Esophagus squamous epithelium (tissue), 5 donors: Measurements from ENCODE around the gene TRPT1. TPM values are rescaled to one million over a fixed set of nuclear protein-coding genes. Genes with fewer than 3 reads are reported as not detected.

Experiments used
- DNase-seq: peaks from one replicate; lab custom pipeline; 2025; lab: John Stamatoyannopoulos, UW
- H3K27ac ChIP-seq, 4 donors: fragments of 200-600 bp; sonication (generic); one replicate each; pipeline ENCODE4 v1.5.1; 2016 to 2019; ENCODE audit warnings: mild to moderate bottlenecking in 1 of 4
- H3K27me3 ChIP-seq, 4 donors: fragments of 200-600 bp; sonication (generic); 1 replicate in 3 of 4; 2 replicates in 1 of 4; pipeline versions ENCODE4 v1.5.1 to v1.6.0; 2017 to 2021; ENCODE audit warnings: antibody characterized with exemption in 1 of 4
- H3K36me3 ChIP-seq, 3 donors: fragments of 200-600 bp; sonication (generic); one replicate each; pipeline ENCODE4 v1.5.1; 2016 to 2019
- H3K4me1 ChIP-seq, 3 donors: fragments of 200-600 bp; sonication (generic); one replicate each; pipeline ENCODE4 v1.5.1; 2017 to 2019
- H3K4me3 ChIP-seq, 4 donors: fragments of 200-600 bp; sonication (generic); 1 replicate in 3 of 4; 2 replicates in 1 of 4; pipeline ENCODE4 v1.5.1; 2016 to 2019; ENCODE audit warnings: mild to moderate bottlenecking in 2 of 4, moderate library complexity in 1 of 4
- H3K9me3 ChIP-seq, 3 donors: fragments of 200-600 bp; sonication (generic); one replicate each; pipeline ENCODE4 v1.5.1; 2016 to 2019
- POLR2A ChIP-seq, 4 donors: fragments of 450-650 bp; IDR thresholded peaks; one replicate each; pipeline ENCODE4 v1.6.1; 2017; ENCODE audit warnings: antibody characterized with exemption in 4 of 4, mild to moderate bottlenecking in 4 of 4, moderate library complexity in 3 of 4
- WGBS, 2 donors: methylation state at CpG; one replicate each; pipeline ENCODE4 v1.1.5; 2018; 5-methylcytosine and 5-hydroxymethylcytosine counted together
- intact Hi-C: fragments of 100-400 bp; cut with DNase I; formaldehyde crosslinking; loops from one replicate; pipeline ENCODE4 v1.15.0; 2022
- total RNA-seq, 4 donors: library from RNA; depleted of rRNA; stranded (reverse); fragments of >200 nt; gene quantifications; one replicate each; pipeline ENCODE4 v1.1.0, GENCODE V29; 2016
- TF ChIP-seq, protein P1 (sequence below), 6 experiments: fragments of 450-650 bp in 4 of 6; fragments of 200-600 bp in 2 of 6; sonication (generic) in 2 of 6; IDR thresholded peaks; one replicate each; pipeline ENCODE4 v1.5.1; 2016 to 2019; ENCODE audit warnings: antibody characterized with exemption in 6 of 6, mild to moderate bottlenecking in 4 of 6, moderate library complexity in 4 of 6
- donor health status: DM: yes; HTN: yes; CAD: no.

TRPT1 gene
- total RNA-seq, 4 donors from 2014 or later, result 23.9 to 68.7 (median 45.8) TPM

- intact Hi-C loops, result no loop called here
- Histone ChIP-seq H3K27ac (peak overlapping the region; percentile 90 to 97 (median 93)), H3K4me3 (peak overlapping the region; percentile 60 to 91 (median 84)), H3K36me3 (peaks cover 0 to 12% (median 0%) of the 10 kb centered on the region in 3 donors), H3K4me1 (peaks cover 26 to 88% (median 39%) of the 10 kb centered on the region in 3 donors), H3K27me3 (no peaks in the 10 kb centered on the region), H3K9me3 (no peaks in the 10 kb centered on the region)
- TF ChIP-seq, protein P1, sequence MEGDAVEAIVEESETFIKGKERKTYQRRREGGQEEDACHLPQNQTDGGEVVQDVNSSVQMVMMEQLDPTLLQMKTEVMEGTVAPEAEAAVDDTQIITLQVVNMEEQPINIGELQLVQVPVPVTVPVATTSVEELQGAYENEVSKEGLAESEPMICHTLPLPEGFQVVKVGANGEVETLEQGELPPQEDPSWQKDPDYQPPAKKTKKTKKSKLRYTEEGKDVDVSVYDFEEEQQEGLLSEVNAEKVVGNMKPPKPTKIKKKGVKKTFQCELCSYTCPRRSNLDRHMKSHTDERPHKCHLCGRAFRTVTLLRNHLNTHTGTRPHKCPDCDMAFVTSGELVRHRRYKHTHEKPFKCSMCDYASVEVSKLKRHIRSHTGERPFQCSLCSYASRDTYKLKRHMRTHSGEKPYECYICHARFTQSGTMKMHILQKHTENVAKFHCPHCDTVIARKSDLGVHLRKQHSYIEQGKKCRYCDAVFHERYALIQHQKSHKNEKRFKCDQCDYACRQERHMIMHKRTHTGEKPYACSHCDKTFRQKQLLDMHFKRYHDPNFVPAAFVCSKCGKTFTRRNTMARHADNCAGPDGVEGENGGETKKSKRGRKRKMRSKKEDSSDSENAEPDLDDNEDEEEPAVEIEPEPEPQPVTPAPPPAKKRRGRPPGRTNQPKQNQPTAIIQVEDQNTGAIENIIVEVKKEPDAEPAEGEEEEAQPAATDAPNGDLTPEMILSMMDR (IDR thresholded peaks at IDR 0.05), result no peak
- peak in 2 of 4 donors; percentile 9 to 17 for TF ChIP-seq POLR2A (IDR thresholded peaks at IDR 0.05)
- WGBS, 2 donors, result 40% methylated on average over 1 of the region's 26 CpGs; no CpG with 5 or more reads in 1 of the 2 donors
- no peak for DNase-seq
Measured at GRCh38 chr11:64226507-64227051, 593 bp upstream of the TRPT1 start.

DNA sequence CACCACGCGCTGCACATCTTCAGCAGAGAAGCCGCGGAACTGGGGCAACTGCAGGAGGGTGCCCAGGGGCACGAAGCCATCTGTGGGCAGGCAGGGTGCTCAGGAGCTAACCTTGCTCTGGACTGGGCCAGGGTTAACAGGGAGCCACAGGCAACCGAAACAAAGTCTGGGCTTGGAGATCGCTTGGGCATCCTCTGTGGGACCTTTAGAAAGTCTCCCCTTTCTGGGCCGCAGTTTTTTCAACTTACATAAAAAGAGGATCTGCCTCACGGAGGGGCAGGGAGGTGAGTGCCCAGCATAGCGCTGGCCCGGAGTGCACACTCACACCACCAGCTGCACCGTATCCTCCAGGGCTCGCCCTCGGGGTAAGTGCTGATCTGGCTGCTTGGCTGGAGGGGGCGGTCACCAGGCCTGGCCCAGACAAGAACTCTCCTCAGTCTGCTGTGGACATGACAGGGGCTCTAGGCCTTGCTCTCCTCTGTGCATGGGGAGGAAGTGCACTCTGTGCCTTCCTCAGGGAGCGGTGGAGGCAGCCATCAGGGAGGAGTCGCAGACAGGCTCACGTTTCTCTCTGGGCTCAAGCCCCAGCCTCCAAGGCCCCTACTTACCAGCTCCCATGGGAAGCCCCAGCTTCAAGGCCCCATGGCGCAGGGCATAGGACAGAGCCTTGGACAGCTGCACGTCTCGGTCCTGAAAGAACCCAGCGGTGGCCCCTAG is 937 bp downstream of the TRPT1 start:
- Histone ChIP-seq H3K4me1 (peaks cover 26 to 76% (median 31%) of the 10 kb centered on the region in 3 donors), H3K36me3 (peaks cover 0 to 27% (median 6%) of the 10 kb centered on the region in 3 donors), H3K27me3 (no peaks in the 10 kb centered on the region), H3K9me3 (no peaks in the 10 kb centered on the region), H3K27ac (peak overlapping the region; percentile 90 to 97 (median 93)), H3K4me3 (peak overlapping the region; percentile 60 to 91 (median 84))
- TF ChIP-seq POLR2A (IDR thresholded peaks at IDR 0.05), result no peak
- TF ChIP-seq, protein P1 (IDR thresholded peaks at IDR 0.05), result no peak
- intact Hi-C loops, result no loop called here
- DNase-seq, result no peak
- WGBS, 2 donors, result 56 to 85% methylated on average over 6 to 8 of the region's 22 CpGs

- intact Hi-C loops, result no loop called here
- Histone ChIP-seq H3K9me3 (no peaks in the 10 kb centered on the region), H3K4me1 (peaks cover 24 to 68% (median 26%) of the 10 kb centered on the region in 3 donors), H3K36me3 (peaks cover 0 to 34% (median 6%) of the 10 kb centered on the region in 3 donors), H3K27ac (peak overlapping the region in 2 of 4 donors; percentile 2 to 4), H3K4me3 (no peak overlapping the region), H3K27me3 (no peaks in the 10 kb centered on the region)
- TF ChIP-seq, protein P1 (IDR thresholded peaks at IDR 0.05), result no peak
- no peak for TF ChIP-seq POLR2A (IDR thresholded peaks at IDR 0.05)
- WGBS, 2 donors, result 76 to 85% methylated on average over 3 of the region's 17 CpGs
- DNase-seq, result no peak
Measured at GRCh38 chr11:64224151-64224890, 1.7 kb downstream of the TRPT1 start.

- no peak for TF ChIP-seq POLR2A (IDR thresholded peaks at IDR 0.05)
- TF ChIP-seq, protein P1 (IDR thresholded peaks at IDR 0.05), result no peak
- intact Hi-C loops, result no loop called here
- no peak for DNase-seq
- Histone ChIP-seq H3K27me3 (no peaks in the 10 kb centered on the region), H3K4me1 (peaks cover 22 to 56% (median 25%) of the 10 kb centered on the region in 3 donors), H3K9me3 (no peaks in the 10 kb centered on the region), H3K27ac (peak overlapping the region in 1 of 4 donors; percentile 4), H3K4me3 (no peak overlapping the region), H3K36me3 (peaks cover 0 to 39% (median 6%) of the 10 kb centered on the region in 3 donors)
- WGBS, 2 donors, result 81% methylated on average over 10 to 12 of the region's 24 CpGs
Measured at GRCh38 chr11:64223001-64223651, 2.9 kb downstream of the TRPT1 start.
